Endothelial cell of umbilical vein (primary cell): ENCODE measurements around the gene CAV2. TPM values are rescaled to one million over a fixed set of nuclear protein-coding genes. Genes with fewer than 3 reads are reported as not detected.

Experiments used
- BruUV-seq: library from RNA; stranded (reverse); fragments of 400-500 nt; replicated peaks from 2 replicates; lab custom pipeline; 2021; lab: Mats Ljungman, UMichigan
- CTCF ChIA-PET: fragments of 300-600, 350-600 bp; sonication (Branson Sonifier 250); formaldehyde crosslinking; loops from one replicate; lab custom pipeline; 2021; ENCODE audit warnings: antibody characterized with exemption, inconsistent platforms; lab: Charles Lee
- POLR2A ChIA-PET: fragments of 300-600, 350-600 bp; sonication (Branson Sonifier 250); formaldehyde crosslinking; loops from one replicate; lab custom pipeline; 2021; ENCODE audit warnings: antibody characterized with exemption, inconsistent platforms; lab: Charles Lee
- DNase-seq: peaks from one replicate; pipeline ENCODE4 v3.0.0-alpha.2; 2011; ENCODE audit warnings: low read depth, low spot score
- FAIRE-seq: peaks from 2 replicates; lab custom pipeline; 2011; peaks lifted over from hg19 to GRCh38; lab: Jason Lieb, UNC
- H2AFZ ChIP-seq: 2 replicates; pipeline ENCODE4 v1.6.0; 2012; ENCODE audit warnings: low read depth, low read length, control low read depth, inconsistent platforms
- H3K27ac ChIP-seq: 2 replicates; pipeline ENCODE4 v1.5.1; 2011; ENCODE audit warnings: low read depth, mild to moderate bottlenecking, control low read depth, low read length, moderate library complexity; ENCODE audit not compliant: insufficient read depth
- H3K27me3 ChIP-seq, 2 experiments: 2 replicates each; pipeline versions ENCODE4 v1.6.0 to v1.6.1; 2011; ENCODE audit warnings: low read length in 2 of 2, mixed read lengths in 1 of 2; ENCODE audit not compliant: control insufficient read depth in 2 of 2, insufficient read depth in 2 of 2
- H3K36me3 ChIP-seq, 2 experiments: 2 replicates in 1 of 2; 3 replicates in 1 of 2; pipeline ENCODE4 v1.5.1; 2011; ENCODE audit warnings: low read length in 2 of 2, mild to moderate bottlenecking in 1 of 2, moderate library complexity in 1 of 2; ENCODE audit not compliant: control insufficient read depth in 2 of 2, insufficient read depth in 2 of 2; ENCODE audit errors: extremely low read depth in 1 of 2
- H3K4me1 ChIP-seq: 3 replicates; pipeline ENCODE4 v1.5.1; 2011; ENCODE audit warnings: mild to moderate bottlenecking, low read length; ENCODE audit not compliant: control insufficient read depth, insufficient read depth; ENCODE audit errors: extremely low read depth
- H3K4me2 ChIP-seq: 2 replicates; pipeline ENCODE4 v1.6.1; 2011; ENCODE audit warnings: low read length, control low read depth, mixed read lengths; ENCODE audit not compliant: insufficient read depth
- H3K4me3 ChIP-seq, 3 experiments: fragments of 200-600 bp in 1 of 3; sonication (generic), shearing (Covaris generic) in 1 of 3; replicated peaks in 1 of 3; 2 replicates each; pipeline ENCODE4 v1.5.1; 2011 to 2016; ENCODE audit warnings: control low read depth in 3 of 3, low read length in 3 of 3, mild to moderate bottlenecking in 2 of 3, inconsistent platforms in 1 of 3, low read depth in 1 of 3, moderate library complexity in 1 of 3; ENCODE audit not compliant: insufficient read depth in 1 of 3
- H3K79me2 ChIP-seq: 2 replicates; pipeline ENCODE4 v1.6.0; 2012; ENCODE audit warnings: low read length, inconsistent platforms; ENCODE audit not compliant: control insufficient read depth, insufficient read depth
- H3K9ac ChIP-seq: replicated peaks from 2 replicates; pipeline ENCODE3; 2011; ENCODE audit warnings: low read length, control low read depth; ENCODE audit not compliant: insufficient read depth; ENCODE audit errors: extremely low read depth
- H3K9me1 ChIP-seq: replicated peaks from 3 replicates; pipeline ENCODE4 v1.6.0; 2011; ENCODE audit warnings: mild to moderate bottlenecking, low read length; ENCODE audit not compliant: control insufficient read depth, insufficient read depth; ENCODE audit errors: extremely low read depth
- H3K9me3 ChIP-seq: replicated peaks from 2 replicates; pipeline ENCODE4 v1.5.1; 2012; ENCODE audit warnings: low read length, inconsistent platforms; ENCODE audit not compliant: control insufficient read depth, insufficient read depth
- H4K20me1 ChIP-seq: replicated peaks from 2 replicates; pipeline ENCODE3; 2011; ENCODE audit warnings: mild to moderate bottlenecking, low read length; ENCODE audit not compliant: control insufficient read depth, insufficient read depth; ENCODE audit errors: extremely low read depth
- CTCF ChIP-seq, 2 donors: IDR thresholded peaks; 1 replicate in 1 of 2; 2 replicates in 1 of 2; pipeline ENCODE4 v1.5.1; 2011; ENCODE audit warnings: low read length in 2 of 2, mild to moderate bottlenecking in 2 of 2, moderate library complexity in 2 of 2, control low read depth in 1 of 2, inconsistent platforms in 1 of 2, low read depth in 1 of 2; ENCODE audit not compliant: insufficient read depth in 1 of 2; ENCODE audit errors: extremely low read depth in 1 of 2
- EZH2 ChIP-seq: IDR thresholded peaks from 2 replicates; pipeline ENCODE4 v1.6.1; 2012; ENCODE audit warnings: borderline replicate concordance, low read depth, mild to moderate bottlenecking, moderate library complexity, low read length, inconsistent platforms; ENCODE audit not compliant: severe bottlenecking
- FOS ChIP-seq: IDR thresholded peaks from 2 replicates; pipeline ENCODE4 v1.6.1; 2011; ENCODE audit warnings: mild to moderate bottlenecking, low read length, moderate library complexity, borderline replicate concordance; ENCODE audit not compliant: insufficient read depth
- GATA2 ChIP-seq: IDR thresholded peaks from 2 replicates; pipeline ENCODE4 v1.7.0; 2011; ENCODE audit warnings: low read depth, mild to moderate bottlenecking, moderate library complexity, mixed read lengths, low read length; ENCODE audit not compliant: insufficient read length, insufficient read depth
- JUN ChIP-seq: IDR thresholded peaks from 2 replicates; pipeline ENCODE4 v1.6.1; 2011; ENCODE audit warnings: borderline replicate concordance, low read depth; ENCODE audit not compliant: insufficient read length, insufficient read depth
- MYC ChIP-seq: IDR thresholded peaks from one replicate; pipeline ENCODE4 v1.6.1; 2011; ENCODE audit warnings: mild to moderate bottlenecking, low read depth, low read length
- POLR2A ChIP-seq: IDR thresholded peaks from 2 replicates; pipeline ENCODE4 v1.6.1; 2012; ENCODE audit warnings: low read depth, mild to moderate bottlenecking, control low read depth, low read length
- POLR2AphosphoS5 ChIP-seq: IDR thresholded peaks from 2 replicates; pipeline ENCODE4 v1.6.1; 2012; ENCODE audit warnings: low read depth, mild to moderate bottlenecking, control low read depth, low read length, moderate library complexity; ENCODE audit not compliant: insufficient read depth
- dilution Hi-C: fragments of 300-500 bp; cut with MboI; formaldehyde crosslinking; loops from one replicate; pipeline ENCODE4 v1.15.0; 2019; ENCODE audit warnings: low sequenced_read_pairs; ENCODE audit not compliant: extremely low pct_ligation_motif_present
- intact Hi-C: fragments of 100-400 bp; cut with micrococcal nuclease; formaldehyde crosslinking; loops from one replicate; pipeline ENCODE4 v1.10.0; 2022
- polyA plus RNA-seq, 4 experiments: library from polyadenylated mRNA; depleted of rRNA in 3 of 4; stranded (reverse) in 3 of 4; unstranded in 1 of 4; fragments of >200 nt; gene quantifications; 2 replicates each; pipeline versions ENCODE4 v1.2.1 to v1.2.3, GENCODE V29; 2011 to 2012; ENCODE audit warnings: missing spikeins in 1 of 4
- total RNA-seq: library from RNA; stranded (reverse); gene quantifications from 2 replicates; pipeline ENCODE4 v1.2.3, GENCODE V29; 2021
- TF ChIP-seq, protein P1 (sequence below): IDR thresholded peaks from 2 replicates; pipeline ENCODE4 v1.6.1; 2011; ENCODE audit not compliant: insufficient read depth, insufficient read length

Gene CAV2
- total and polyA plus RNA-seq, 2 donors (not counting 3 experiments of a cell fraction or from before 2014, with no cell fraction given) = 179 to 327 TPM

DNA sequence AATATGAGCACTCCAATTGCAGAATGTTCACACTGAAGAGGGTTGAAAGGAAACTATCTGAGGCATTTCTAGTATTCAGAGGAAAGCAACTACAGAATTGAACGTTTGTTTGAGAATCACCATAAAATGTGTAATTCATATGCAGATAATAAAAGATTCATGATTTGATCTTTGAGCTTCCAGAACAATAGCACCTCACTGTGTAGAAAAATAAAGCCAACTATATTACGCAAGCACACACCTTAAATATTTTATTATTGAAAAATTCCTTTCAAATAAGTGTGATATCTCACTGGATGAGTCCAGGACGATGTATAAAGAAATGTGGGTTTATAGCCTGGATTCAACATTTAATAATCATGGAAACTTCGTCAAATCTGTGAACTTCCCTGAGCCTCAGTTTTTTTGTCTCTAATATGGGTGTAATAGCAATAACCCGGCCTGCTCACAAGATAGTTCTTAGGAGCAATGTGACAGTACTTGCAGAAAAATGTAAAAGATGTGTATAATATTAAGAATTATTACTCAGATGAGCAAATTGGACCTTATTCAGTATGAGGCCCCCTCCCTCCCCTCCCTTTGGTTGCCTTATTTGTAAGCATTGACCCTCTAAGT lies 11.5 kb upstream of the CAV2 start:
- Histone ChIP-seq H3K27ac (no peak overlapping the region), H3K27me3 (no peaks in the 10 kb centered on the region), H3K4me1 (peaks cover 2% of the 10 kb centered on the region), H3K9me3 (no peaks in the 10 kb centered on the region), H3K4me3 (no peak overlapping the region), H4K20me1 (no peaks in the 10 kb centered on the region), H3K36me3 (no peaks in the 10 kb centered on the region), H3K79me2 (no peaks in the 10 kb centered on the region), H2AFZ (no peak overlapping the region), H3K4me2 (no peak overlapping the region), H3K9ac (no peak overlapping the region), H3K9me1 (no peaks in the 10 kb centered on the region)
- no peak for TF ChIP-seq GATA2
- no peak for TF ChIP-seq EZH2
- TF ChIP-seq FOS = no peak
- TF ChIP-seq JUN = no peak
- TF ChIP-seq POLR2A = no peak
- FAIRE-seq (no peak), DNase-seq (no peak)
- no TSS peak for BruUV-seq
- ChIA-PET POLR2A (no interaction called here), CTCF (interaction anchor here (0.8 kb wide), 1 partner anchor 38 kb away, joined by 3 read pairs; no protein-coding TSS in a partner anchor)
- intact Hi-C loops = no loop called here
- dilution Hi-C loops = no loop called here

GRCh38 chr7:116490351-116490750 lies 9.2 kb upstream of the CAV2 start:
- FAIRE-seq = no peak

More at GRCh38 chr7:116490351-116490750, 9.2 kb upstream of the CAV2 start:
- H3K79me2 ChIP-seq = no peaks in the 10 kb centered on the region
- no peaks in the 10 kb centered on the region for H3K9me1 ChIP-seq
- no peak overlapping the region for H3K9ac ChIP-seq
- ChIA-PET POLR2A (no interaction called here), CTCF (no interaction called here)
- H3K27me3 ChIP-seq = no peaks in the 10 kb centered on the region
- H3K27ac ChIP-seq = no peak overlapping the region
- H3K4me1 ChIP-seq = peaks cover 2% of the 10 kb centered on the region
- H2AFZ ChIP-seq = no peak overlapping the region
- H3K36me3 ChIP-seq = no peaks in the 10 kb centered on the region
- no TSS peak for BruUV-seq
- intact Hi-C loops (no loop called here), dilution Hi-C loops (no loop called here)
- no peak overlapping the region for H3K4me2 ChIP-seq
- no peaks in the 10 kb centered on the region for H3K9me3 ChIP-seq
- TF ChIP-seq GATA2 (no peak), FOS (no peak), MYC (no peak), JUN (no peak), POLR2A (no peak), EZH2 (no peak), POLR2AphosphoS5 (no peak), CTCF (IDR thresholded peaks at IDR 0.05; ENCODE audit: extremely low read depth in 1 of 2, insufficient read depth in 1 of 2, low read depth in 1 of 2, low read length in 2 of 2) (no peak)
- TF ChIP-seq, protein P1, sequence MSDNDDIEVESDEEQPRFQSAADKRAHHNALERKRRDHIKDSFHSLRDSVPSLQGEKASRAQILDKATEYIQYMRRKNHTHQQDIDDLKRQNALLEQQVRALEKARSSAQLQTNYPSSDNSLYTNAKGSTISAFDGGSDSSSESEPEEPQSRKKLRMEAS = no peak
- no peak for DNase-seq
- H3K4me3 ChIP-seq = no peak overlapping the region
- H4K20me1 ChIP-seq = no peaks in the 10 kb centered on the region
